Inferior parietal cortex (tissue), 1 donor: ENCODE results near the gene TMEM81.

Experiments
- DNase-seq: peaks from one replicate; pipeline ENCODE4 v3.0.0-alpha.2; 2016; ENCODE audit errors: extremely low spot score

TMEM81 gene

DNA sequence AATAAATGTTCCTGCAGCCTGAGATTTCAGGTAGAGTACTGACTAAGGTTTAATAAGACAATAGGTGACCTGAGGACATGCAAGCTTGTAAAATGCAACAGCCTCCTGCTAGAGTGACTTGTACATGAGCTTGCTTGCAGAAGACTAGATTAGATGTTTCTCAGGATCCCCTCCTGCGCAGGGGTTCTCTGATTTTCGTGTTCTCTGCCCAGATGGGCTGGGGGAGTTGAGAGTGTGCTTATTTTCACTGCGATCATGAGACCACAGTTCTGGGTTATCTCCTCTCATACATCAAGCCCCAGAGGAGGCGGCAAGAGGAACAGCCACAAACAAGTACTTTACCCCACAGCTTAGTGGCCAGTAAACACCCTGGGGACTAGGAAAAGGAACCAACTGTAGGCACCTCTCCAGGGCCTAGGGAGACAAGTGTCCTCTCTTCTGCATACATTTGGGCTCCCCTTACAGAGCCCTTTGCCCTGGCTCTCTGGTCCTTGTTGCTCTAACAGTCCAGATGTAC, 8.0 kb downstream of the TMEM81 start:
- no peak for DNase-seq

DNA sequence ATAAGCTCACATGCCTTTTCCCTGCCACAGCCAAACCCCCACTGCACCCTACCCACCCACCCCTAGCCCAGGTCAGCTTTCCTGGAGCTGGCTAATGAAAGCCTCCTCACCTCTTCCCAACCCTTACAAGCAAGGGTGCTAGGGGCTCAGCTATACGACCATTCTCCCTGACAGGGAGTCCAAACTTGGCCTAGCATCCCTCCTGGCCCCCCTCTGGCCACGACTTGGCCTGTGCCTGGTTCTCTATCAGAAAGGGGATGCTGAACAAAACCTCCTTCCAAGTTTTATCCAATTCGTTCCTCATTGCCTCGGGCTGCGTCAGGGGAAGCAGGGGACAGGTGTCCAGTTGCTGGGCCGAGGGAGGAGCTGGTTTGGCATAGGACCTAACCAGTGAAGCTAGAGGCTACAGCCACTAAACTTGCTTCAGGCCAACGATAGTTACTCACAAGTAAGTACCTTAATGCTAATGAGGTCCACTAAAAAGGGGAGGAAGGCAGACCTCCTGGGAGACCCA, 8.6 kb downstream of the TMEM81 start:
- no peak for DNase-seq

DNA sequence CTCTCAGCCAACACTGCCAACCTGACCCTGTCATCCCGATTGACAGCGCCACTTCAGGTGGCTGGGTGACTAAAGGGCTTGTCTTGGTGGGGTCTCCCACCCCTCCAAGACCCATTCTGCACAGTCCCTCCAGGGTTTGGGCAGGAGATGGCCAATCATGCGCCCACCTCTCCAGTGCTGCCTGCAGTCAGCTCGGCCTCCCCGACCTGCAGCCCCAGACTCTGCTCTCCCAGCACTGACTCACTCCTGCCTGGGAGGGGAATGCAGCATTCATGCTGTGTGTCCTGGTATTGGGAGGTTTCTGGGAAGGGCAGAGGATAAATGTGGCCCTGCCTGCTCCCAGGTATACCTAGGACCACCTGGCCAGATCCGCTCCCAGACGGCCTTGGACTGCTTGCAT, 9.7 kb downstream of the TMEM81 start:
- DNase-seq, result no peak

DNA sequence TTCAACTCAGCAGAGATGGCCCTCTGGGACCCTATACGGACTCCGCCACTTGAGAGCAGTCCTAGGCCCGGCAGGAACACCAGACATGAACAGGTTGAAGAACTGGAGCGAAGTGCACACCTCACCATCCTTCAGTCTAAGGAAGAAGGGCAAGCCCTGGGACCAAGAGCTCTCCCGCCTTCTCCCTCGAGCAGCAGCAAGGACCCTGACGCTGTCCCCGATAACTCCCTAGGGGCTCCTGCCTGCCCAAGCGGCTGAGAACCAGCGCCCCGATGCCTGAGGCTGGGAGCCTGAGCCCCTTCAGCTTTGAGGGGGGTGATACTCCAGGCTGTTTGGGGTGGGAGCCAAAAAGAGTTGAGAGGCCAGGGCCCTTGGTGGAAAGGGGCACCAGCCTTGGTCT, 10.2 kb downstream of the TMEM81 start:
- no peak for DNase-seq

DNA sequence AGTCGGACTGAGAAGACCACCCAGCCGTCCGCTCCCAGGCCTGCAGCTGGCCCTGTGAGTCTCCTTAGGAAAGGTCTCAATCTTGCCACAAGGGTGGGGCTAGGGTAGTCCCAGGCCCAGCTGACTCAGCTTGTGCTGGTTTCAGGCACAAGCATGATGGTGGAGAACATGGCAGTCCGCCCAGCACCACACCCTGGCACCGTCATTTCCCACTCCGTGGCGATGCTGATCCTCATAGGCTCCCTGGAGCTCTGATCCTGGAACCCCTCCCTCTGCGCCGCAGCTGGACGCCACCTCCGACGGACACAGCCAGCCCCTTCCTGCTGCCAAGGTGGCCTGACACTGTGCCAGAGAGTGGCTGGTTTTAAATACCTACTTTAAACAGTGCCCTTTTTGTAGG, 10.7 kb downstream of the TMEM81 start:
- DNase-seq, result no peak

DNA sequence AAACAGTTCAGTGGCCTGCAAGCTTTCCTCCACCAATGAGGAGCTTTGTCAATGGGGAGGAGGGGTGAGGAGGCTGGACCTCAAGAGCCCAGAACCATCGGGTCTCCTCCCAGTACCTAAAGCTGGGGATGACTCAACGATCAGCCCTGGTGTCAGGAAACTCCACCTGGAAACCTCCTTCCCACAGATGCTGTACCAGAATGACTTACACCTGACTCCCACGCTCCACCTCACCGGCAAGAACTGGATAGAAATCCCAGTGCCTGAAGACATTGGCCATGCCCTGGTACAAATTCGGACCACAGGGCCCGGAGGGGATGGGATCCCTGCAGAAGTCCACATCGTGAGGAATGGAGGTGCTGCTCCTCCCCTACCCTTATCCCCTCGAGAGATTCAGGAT, 11.4 kb downstream of the TMEM81 start:
- no peak for DNase-seq

DNA sequence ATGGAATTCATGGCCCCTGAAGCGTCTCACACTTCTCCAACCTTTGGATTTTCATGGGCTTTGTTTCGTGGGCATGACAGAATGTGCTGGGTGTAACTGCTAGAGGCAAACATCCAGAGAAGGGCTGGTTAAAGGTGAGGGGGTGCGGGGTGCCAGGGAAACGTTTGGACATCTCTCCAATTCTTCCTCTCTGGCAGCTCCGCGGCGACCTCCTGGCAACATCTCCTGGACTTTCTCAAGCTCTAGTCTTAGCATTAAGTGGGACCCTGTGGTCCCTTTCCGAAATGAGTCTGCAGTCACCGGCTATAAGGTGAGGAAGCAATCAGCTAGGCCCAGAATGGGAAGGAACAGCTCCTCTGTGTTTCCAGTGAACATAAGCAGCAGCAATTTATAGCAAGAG, 12.0 kb downstream of the TMEM81 start:
- no peak for DNase-seq

DNA sequence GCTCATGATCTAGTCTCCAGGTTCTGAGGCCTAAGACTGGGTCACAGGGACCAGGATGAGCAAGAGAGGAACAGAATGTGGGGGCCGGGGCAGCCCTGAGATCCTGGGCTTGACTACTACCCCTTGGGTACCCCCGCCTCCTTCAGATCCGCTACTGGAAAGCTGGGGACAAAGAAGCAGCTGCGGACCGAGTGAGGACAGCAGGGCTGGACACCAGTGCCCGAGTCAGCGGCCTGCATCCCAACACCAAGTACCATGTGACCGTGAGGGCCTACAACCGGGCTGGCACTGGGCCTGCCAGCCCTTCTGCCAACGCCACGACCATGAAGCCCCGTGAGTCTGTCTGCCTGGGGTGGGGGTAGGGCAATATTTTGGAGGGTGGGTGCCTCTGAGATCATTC, 12.5 kb downstream of the TMEM81 start:
- no peak for DNase-seq

DNA sequence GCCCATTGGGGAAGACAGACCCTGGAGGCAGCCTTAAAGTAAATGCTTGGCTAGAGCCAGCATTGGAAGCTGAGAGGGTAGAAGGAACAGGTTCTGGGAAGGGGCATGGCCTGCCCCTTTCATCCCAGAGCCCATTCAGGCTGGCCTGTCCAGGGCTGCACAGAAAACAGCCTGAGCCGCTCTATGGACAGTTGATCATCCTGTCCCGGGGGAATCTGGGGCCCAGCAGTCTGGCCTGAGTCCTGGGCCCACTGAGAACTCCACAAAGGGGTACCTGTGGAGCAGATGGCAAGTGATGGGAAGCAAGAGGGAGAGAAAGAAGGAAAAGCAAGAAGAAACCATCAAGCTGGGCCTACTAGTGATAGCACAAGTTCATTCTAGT, 13.2 kb downstream of the TMEM81 start:
- DNase-seq, result no peak

DNA sequence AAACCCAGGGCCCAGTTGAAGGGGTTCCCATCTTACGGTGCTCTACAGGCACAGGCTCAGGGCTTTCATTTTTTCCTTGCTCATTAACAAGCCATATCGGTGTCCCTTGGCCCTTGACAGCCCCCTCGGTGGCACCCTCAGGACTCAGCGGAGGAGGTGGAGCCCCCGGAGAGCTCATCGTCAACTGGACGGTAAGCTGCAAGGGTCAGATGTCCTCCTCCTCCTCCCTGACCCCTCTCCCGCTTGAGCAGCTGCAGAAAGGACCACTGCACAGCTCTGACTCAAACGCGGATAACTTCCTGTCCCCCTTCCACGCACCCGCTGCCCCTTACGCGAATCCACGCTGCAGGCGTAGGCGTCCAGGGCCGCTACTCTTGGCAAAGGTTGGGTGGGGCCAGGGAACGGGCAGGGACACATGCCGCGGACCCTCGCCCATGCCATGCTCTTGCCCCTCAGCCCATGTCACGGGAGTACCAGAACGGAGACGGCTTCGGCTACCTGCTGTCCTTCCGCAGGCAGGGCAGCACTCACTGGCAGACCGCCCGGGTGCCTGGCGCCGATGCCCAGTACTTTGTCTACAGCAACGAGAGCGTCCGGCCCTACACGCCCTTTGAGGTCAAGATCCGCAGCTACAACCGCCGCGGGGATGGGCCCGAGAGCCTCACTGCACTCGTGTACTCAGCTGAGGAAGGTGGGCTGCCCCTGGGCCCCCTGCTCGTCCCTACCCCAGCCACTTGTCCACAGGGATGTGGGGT, 14.7 kb downstream of the TMEM81 start:
- no peak for DNase-seq

DNA sequence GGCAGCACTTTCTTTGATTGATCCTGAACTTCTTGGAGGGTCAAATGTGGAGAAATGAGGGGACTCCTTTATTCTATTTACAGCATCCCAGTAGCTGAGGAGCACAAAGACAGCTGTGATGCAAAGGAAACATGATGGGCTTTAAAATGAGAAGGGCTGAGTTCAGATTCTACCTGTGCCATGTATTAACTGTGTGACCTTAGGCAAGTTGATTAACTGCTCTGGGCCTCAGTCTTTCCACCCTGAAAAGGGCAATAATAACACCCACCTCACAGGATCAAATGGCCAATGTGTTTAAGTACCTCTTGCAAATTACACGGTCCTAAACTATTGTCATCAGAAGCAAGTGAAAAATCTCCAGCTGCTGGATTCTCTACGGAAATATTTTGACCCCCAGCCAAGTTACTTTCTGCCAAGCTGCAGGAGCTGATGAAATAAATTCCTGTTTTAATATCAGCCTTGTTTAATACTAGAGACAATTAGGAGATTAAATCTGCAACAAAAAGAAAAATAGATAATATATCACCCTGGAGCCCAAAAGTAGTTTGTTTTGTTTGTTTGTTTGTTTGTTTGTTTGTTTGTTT, 15.7 kb downstream of the TMEM81 start:
- no peak for DNase-seq

DNA sequence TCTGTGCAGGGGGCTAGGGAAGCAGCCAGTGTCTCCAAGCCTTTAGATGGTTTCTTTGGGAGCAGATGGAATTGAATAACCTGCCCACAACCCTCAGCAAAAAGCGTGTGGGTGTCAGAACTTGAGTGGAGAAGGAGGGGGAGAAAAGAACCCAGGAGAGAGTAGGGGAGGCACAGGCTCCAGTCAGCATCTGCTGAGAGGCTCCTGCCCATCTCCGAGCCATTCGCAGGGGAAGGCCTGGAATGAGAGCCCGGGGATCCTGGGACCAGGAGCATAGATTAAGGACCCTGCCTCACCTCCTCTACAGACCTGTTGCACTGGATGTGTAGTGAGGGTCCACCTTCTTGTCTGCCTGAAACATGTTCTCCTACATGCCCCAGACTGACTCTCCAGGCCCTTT, 16.3 kb downstream of the TMEM81 start:
- no peak for DNase-seq

DNA sequence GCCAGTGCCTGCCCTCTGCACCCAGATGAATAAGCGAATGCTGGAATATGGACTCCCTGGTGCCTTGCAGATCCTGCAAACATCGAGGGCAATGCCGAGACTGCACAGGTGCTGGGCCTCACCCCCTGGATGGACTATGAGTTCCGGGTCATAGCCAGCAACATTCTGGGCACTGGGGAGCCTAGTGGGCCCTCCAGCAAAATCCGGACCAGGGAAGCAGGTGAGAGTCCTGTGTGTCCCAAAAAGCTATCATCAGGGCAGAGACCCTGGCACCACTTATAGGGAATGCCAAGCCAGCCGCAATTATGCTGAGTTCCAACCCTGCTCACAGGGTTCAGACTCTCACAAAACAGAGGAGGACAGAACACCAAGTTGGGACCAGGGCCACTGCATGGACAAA, 17.2 kb downstream of the TMEM81 start:
- DNase-seq, result no peak

DNA sequence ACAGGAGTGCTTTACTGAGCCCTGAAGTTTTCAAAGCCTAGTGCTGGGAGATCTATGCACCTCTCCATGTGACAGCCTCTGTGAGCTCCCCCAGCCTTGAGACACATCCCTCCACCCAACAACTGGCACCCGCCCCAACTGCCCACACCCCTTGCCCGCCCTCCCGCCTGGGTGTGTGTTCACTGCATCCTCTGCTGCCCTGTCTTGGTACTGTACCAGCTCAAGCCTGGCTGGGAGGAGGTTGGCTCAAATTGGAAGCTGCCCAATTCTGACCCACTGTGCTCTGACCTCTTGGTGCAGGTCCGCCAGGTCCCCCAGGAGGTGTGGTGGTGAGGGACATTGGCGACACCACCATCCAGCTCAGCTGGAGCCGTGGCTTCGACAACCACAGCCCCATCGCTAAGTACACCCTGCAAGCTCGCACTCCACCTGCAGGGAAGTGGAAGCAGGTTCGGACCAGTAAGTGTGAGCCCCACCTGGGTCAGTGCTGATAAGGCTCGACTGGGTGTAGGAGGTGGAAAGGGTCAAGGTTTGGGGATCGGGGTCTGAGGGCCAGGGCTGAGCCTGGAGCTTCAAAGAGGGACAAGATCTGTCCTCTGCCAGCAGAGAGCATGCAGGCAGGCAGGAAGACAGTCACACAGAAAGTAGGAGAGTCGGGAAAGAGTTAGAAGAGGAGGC, 18.0 kb downstream of the TMEM81 start:
- DNase-seq, result no peak

DNA sequence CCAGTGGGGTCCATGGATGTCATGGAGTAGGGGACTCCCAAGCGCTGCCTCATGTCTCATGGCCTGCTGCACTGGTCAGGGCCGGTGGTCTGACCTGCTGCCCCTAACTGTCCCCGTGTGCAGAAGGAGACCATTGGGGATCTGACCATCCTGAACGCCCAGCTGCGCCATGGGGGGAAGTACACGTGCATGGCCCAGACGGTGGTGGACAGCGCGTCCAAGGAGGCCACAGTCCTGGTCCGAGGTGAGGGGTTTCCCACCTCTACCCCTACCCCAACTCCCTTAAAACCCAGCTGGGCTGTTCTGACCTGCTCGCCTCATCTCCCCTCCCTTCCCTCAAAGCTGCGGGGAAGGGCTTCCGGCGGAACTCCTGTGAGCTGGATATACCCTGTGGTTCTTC, 18.6 kb downstream of the TMEM81 start:
- DNase-seq, result no peak

DNA sequence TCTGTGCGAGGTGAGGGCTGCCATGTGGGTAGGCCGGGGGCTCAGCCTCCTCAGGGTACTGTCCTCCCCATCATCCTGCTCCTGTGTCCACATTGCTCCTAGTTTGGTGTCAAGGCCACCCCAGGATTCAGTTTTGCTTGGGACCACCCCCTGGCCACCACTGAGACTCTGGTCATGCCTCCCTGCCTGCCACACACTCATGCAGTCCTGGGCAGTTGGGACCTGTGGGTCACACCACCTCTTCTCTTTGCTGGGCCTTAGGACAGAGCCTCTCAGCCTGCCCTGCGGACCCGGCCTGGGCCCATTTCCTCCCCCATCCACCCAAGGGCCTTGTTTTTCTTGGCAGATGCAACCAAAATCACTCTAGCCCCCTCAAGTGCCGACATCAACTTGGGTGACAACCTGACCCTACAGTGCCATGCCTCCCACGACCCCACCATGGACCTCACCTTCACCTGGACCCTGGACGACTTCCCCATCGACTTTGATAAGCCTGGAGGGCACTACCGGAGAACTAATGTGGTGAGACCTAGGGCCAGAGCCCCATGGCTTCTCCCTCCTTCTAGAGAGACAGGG, 19.4 kb downstream of the TMEM81 start:
- no peak for DNase-seq

DNA sequence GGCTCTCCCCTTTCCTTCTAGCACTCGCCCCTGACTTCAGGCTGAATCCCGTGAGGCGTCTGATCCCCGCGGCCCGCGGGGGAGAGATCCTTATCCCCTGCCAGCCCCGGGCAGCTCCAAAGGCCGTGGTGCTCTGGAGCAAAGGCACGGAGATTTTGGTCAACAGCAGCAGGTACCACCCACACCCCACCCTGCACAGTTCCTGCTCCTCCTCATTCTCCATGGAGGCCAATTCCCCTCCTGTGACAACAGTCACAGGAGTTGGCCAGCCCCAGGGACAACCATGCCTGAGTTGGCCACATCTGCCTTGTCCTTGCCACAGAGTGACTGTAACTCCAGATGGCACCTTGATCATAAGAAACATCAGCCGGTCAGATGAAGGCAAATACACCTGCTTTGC, 20.0 kb downstream of the TMEM81 start:
- no peak for DNase-seq

DNA sequence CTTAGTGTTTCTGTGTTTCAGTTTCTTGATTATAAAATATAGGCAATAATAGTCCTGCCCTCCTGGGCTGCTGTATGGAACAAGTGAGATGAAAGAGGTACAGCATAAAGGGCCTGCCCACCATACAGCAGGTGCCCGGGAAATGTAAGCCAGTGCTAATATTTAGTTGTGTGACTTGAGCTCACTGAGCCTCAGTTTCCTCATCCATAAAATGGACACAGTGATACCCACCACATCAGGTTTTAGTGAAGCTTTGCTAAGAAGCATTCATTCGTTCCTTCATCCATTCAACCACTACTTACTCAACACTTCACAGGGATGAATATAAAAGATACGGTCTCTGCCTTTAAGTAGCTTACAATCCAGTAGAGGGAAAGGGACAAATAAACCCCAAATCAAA, 21.4 kb downstream of the TMEM81 start:
- DNase-seq, result no peak

DNA sequence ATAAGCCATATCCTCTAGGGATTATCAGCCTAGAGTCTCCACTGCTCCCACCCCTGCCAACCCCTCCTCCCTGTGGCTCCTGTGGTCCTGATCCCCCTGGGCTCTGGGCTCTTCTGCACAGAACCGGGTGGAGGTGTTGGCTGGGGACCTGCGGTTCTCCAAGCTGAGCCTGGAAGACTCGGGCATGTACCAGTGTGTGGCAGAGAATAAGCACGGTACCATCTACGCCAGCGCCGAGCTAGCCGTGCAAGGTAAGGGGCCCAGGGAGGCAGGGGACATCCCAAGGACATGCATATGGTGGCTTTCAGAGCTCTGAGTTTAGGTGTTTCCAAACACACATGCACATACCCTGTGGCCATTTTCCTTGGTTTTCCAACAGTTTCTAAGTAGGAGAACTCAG, 21.9 kb downstream of the TMEM81 start:
- no peak for DNase-seq

DNA sequence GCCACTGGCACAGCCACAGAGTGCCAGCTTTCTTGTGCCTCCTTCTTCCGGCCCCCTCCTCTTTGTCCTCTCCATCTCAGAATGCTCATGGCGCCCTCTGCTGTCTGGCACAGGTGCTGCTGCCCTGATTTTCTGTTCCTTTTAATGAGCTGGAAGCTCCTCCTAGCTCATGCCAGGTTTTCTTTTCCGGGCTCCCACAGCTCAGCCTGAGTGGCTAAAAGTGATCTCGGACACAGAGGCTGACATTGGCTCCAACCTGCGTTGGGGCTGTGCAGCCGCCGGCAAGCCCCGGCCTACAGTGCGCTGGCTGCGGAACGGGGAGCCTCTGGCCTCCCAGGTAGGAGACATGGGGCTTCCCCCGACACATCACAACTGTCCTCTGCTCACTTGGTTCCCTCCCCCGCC, 22.6 kb downstream of the TMEM81 start:
- peak; percentile 92 for DNase-seq

DNA sequence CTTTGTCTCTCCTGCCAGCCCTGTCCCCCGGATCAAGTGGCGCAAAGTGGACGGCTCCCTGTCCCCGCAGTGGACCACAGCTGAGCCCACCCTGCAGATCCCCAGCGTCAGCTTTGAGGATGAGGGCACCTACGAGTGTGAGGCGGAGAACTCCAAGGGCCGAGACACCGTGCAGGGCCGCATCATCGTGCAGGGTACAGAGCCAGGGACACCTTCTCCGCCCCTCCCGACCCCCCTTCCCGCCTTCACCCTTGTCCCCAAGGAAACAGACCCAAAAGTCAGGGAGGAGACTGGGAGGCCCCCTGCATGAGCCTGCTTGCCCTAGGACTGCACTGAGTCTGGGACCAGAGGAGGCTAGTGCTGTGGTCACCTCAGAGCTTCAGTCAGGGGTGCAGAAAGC, 23.0 kb downstream of the TMEM81 start:
- no peak for DNase-seq

DNA sequence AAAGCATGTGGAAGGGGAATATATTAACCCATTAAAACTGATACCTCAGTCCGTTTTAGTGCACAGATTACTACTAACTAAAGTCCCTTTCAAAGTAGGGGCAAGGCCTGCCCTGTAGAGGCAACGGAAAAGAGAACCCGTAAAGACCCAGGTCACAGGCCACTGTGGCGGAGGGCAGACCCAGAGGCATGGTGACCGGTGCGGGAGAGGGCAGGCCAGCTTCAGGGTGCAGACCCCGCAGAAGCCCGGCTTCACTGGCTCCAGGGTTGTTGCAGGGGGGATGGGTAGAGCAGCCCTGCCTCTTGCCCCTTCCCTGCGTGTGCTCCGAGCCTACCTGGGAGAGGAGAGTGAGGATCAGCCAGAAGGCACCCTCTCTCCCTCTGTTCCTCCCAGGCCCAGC, 23.5 kb downstream of the TMEM81 start:
- DNase-seq, result no peak

DNA sequence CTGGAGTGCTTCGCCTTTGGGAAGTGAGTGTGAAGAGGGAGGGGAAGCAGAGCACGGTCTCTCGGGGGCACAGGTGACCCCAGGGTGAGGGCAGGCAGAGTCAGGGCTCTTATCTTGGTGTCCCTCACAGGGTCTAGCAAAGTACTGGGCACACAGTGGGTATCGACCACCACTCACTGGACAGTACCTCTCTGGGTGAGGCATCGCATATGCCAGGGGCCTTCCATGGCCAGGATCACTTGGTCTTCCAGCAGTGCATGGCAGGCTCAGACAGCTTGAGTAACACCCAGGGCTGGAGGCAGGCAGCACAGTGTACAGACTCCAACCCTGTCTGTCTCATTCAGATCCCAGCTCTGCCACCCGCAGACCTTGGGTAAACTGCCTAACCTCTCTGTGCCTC, 24.6 kb downstream of the TMEM81 start:
- DNase-seq, result no peak
